Dendritic cell treated with granulocyte-macrophage colony-stimulating factor and Interleukin-4, amounts not matched to agents 40 ng/mL and 50 ng/mL, for 4 days (primary cell): ENCODE measurements around the gene KLRG1.

Experiments used
- H3K27ac Mint-ChIP-seq: one replicate; pipeline ENCODE4 v1.8.0; 2022; ENCODE audit warnings: mild to moderate bottlenecking, mixed read lengths
- H3K27me3 Mint-ChIP-seq: one replicate; pipeline ENCODE4 v1.8.0; 2022; ENCODE audit warnings: mild to moderate bottlenecking, mixed read lengths
- H3K36me3 Mint-ChIP-seq: one replicate; pipeline ENCODE4 v1.8.0; 2022; ENCODE audit warnings: low read depth, mixed read lengths
- H3K4me1 Mint-ChIP-seq: one replicate; pipeline ENCODE4 v1.8.0; 2022; ENCODE audit warnings: low read depth, mixed read lengths
- H3K4me3 Mint-ChIP-seq: one replicate; pipeline ENCODE4 v1.8.0; 2022; ENCODE audit warnings: mild to moderate bottlenecking, moderate library complexity, mixed read lengths
- H3K9me3 Mint-ChIP-seq: one replicate; pipeline ENCODE4 v1.8.0; 2022; ENCODE audit warnings: mixed read lengths
- intact Hi-C: fragments of 100-400 bp; cut with micrococcal nuclease; formaldehyde crosslinking; loops from one replicate; pipeline ENCODE4 v1.15.0; 2022

KLRG1 gene

GRCh38 chr12:8989413-8989812, at the start of gene KLRG1:
TSS of gene KLRG1 (plus strand) at chr12:8989546. CDS start at chr12:8989636, 90 bp downstream.
- Mint-ChIP-seq H3K4me1 (peaks cover 56% of the 10 kb centered on the region), H3K36me3 (no peaks in the 10 kb centered on the region), H3K4me3 (no peak within 1 kb of the TSS), H3K9me3 (no peaks in the 10 kb centered on the region), H3K27ac (peak within 1 kb of the TSS; percentile 58), H3K27me3 (no peaks in the 10 kb centered on the region)
- intact Hi-C loops = loop anchor here (5.0 kb wide), 1 partner anchor 37 kb away; no protein-coding TSS in a partner anchor

- intact Hi-C loops = no loop called here
- no peaks in the 10 kb centered on the region for H3K27me3 Mint-ChIP-seq
- no peak overlapping the region for H3K27ac Mint-ChIP-seq
- H3K36me3 Mint-ChIP-seq = peaks cover 63% of the 10 kb centered on the region
- no peaks in the 10 kb centered on the region for H3K9me3 Mint-ChIP-seq
- peaks cover 23% of the 10 kb centered on the region for H3K4me1 Mint-ChIP-seq
- no peak overlapping the region for H3K4me3 Mint-ChIP-seq
Measured at GRCh38 chr12:8941691-8942478, 47.5 kb upstream of the KLRG1 start.

- Mint-ChIP-seq H3K4me3 (no peak overlapping the region), H3K27me3 (no peaks in the 10 kb centered on the region), H3K36me3 (peaks cover 66% of the 10 kb centered on the region), H3K4me1 (peaks cover 27% of the 10 kb centered on the region), H3K9me3 (no peaks in the 10 kb centered on the region), H3K27ac (no peak overlapping the region)
- intact Hi-C loops = no loop called here
Measured at GRCh38 chr12:8943565-8944186, 45.7 kb upstream of the KLRG1 start.

- peak overlapping the region; percentile 17 for H3K27ac Mint-ChIP-seq
- peak overlapping the region; percentile 49 for H3K4me3 Mint-ChIP-seq
- intact Hi-C loops = no loop called here
- no peaks in the 10 kb centered on the region for H3K9me3 Mint-ChIP-seq
- peaks cover 35% of the 10 kb centered on the region for H3K4me1 Mint-ChIP-seq
- H3K36me3 Mint-ChIP-seq = peaks cover 74% of the 10 kb centered on the region
- H3K27me3 Mint-ChIP-seq = no peaks in the 10 kb centered on the region
Measured at GRCh38 chr12:8946733-8947132, 42.6 kb upstream of the KLRG1 start.

GRCh38 chr12:8947737-8948136, 41.6 kb upstream of the KLRG1 start:
- Mint-ChIP-seq H3K27ac (peak overlapping the region; percentile 17), H3K4me1 (peaks cover 36% of the 10 kb centered on the region), H3K36me3 (peaks cover 65% of the 10 kb centered on the region), H3K9me3 (peaks cover 2% of the 10 kb centered on the region), H3K27me3 (no peaks in the 10 kb centered on the region), H3K4me3 (peak overlapping the region; percentile 93)
- intact Hi-C loops = loop anchor here (2.0 kb wide), 1 partner anchor 33 kb away; the partner anchor contains the start of gene PHC1

GRCh38 chr12:8948701-8949341, 40.5 kb upstream of the KLRG1 start:
- H3K27me3 Mint-ChIP-seq = no peaks in the 10 kb centered on the region
- peaks cover 11% of the 10 kb centered on the region for H3K9me3 Mint-ChIP-seq
- intact Hi-C loops = loop anchor here (2.0 kb wide), 1 partner anchor 34 kb away; the partner anchor contains the start of gene PHC1
- H3K4me1 Mint-ChIP-seq = peaks cover 32% of the 10 kb centered on the region
- H3K36me3 Mint-ChIP-seq = peaks cover 63% of the 10 kb centered on the region
- H3K27ac Mint-ChIP-seq = peak overlapping the region; percentile 93
- peak overlapping the region; percentile 93 for H3K4me3 Mint-ChIP-seq

GRCh38 chr12:8949342-8950220, 39.8 kb upstream of the KLRG1 start, which contains the start of gene M6PR:
TSS of gene M6PR (minus strand) at chr12:8949645. CDS start at chr12:8946404, 3,241 bp downstream.
- intact Hi-C loops = loop anchor here (2.0 to 5.0 kb wide), 2 partner anchors 35 to 38 kb away; partner anchors contain the start of genes KLRG1 and PHC1
- Mint-ChIP-seq H3K9me3 (peaks cover 11% of the 10 kb centered on the region), H3K4me1 (peaks cover 31% of the 10 kb centered on the region), H3K4me3 (peak within 1 kb of the TSS; percentile 93), H3K27ac (peak within 1 kb of the TSS; percentile 93), H3K27me3 (no peaks in the 10 kb centered on the region), H3K36me3 (peaks cover 60% of the 10 kb centered on the region)

GRCh38 chr12:8950221-8950527, 39.2 kb upstream of the KLRG1 start:
- H3K4me1 Mint-ChIP-seq = peaks cover 31% of the 10 kb centered on the region
- H3K27me3 Mint-ChIP-seq = no peaks in the 10 kb centered on the region
- peak overlapping the region; percentile 93 for H3K4me3 Mint-ChIP-seq
- peaks cover 11% of the 10 kb centered on the region for H3K9me3 Mint-ChIP-seq
- peaks cover 54% of the 10 kb centered on the region for H3K36me3 Mint-ChIP-seq
- H3K27ac Mint-ChIP-seq = peak overlapping the region; percentile 93
- intact Hi-C loops = loop anchor here (5.0 kb wide), 1 partner anchor 37 kb away; the partner anchor contains the start of gene KLRG1

GRCh38 chr12:8950702-8951478, 38.5 kb upstream of the KLRG1 start:
- Mint-ChIP-seq H3K27ac (peak overlapping the region; percentile 93), H3K27me3 (no peaks in the 10 kb centered on the region), H3K36me3 (peaks cover 47% of the 10 kb centered on the region), H3K4me3 (peak overlapping the region; percentile 93), H3K9me3 (peaks cover 11% of the 10 kb centered on the region), H3K4me1 (peaks cover 31% of the 10 kb centered on the region)
- intact Hi-C loops = loop anchor here (1.0 to 5.0 kb wide), 2 partner anchors 36 to 88 kb away; partner anchors contain the start of gene KLRG1

- Mint-ChIP-seq H3K36me3 (peaks cover 38% of the 10 kb centered on the region), H3K4me1 (peaks cover 23% of the 10 kb centered on the region), H3K27ac (no peak overlapping the region), H3K9me3 (peaks cover 11% of the 10 kb centered on the region), H3K27me3 (no peaks in the 10 kb centered on the region), H3K4me3 (no peak overlapping the region)
- intact Hi-C loops = loop anchor here (1.0 to 5.0 kb wide), 2 partner anchors 36 to 88 kb away; partner anchors contain the start of gene KLRG1
Measured at GRCh38 chr12:8951744-8952143, 37.6 kb upstream of the KLRG1 start.

GRCh38 chr12:8953773-8954402, 35.5 kb upstream of the KLRG1 start:
- Mint-ChIP-seq H3K4me1 (peaks cover 22% of the 10 kb centered on the region), H3K4me3 (no peak overlapping the region), H3K27ac (no peak overlapping the region), H3K36me3 (peaks cover 27% of the 10 kb centered on the region), H3K27me3 (no peaks in the 10 kb centered on the region), H3K9me3 (peaks cover 11% of the 10 kb centered on the region)
- intact Hi-C loops = loop anchor here (5.0 kb wide), 1 partner anchor 33 kb away; the partner anchor contains the start of gene KLRG1

GRCh38 chr12:8956073-8956472, 33.3 kb upstream of the KLRG1 start:
- intact Hi-C loops = no loop called here
- no peak overlapping the region for H3K27ac Mint-ChIP-seq
- peaks cover 11% of the 10 kb centered on the region for H3K9me3 Mint-ChIP-seq
- H3K4me3 Mint-ChIP-seq = no peak overlapping the region
- H3K36me3 Mint-ChIP-seq = peaks cover 15% of the 10 kb centered on the region
- peaks cover 14% of the 10 kb centered on the region for H3K4me1 Mint-ChIP-seq
- H3K27me3 Mint-ChIP-seq = no peaks in the 10 kb centered on the region
